A549 treated with DMSO at 1 μM for 4 hours (cell line): ENCODE results near the gene UGT2A2. TPM values are rescaled to one million over a fixed set of nuclear protein-coding genes. Genes with fewer than 3 reads are reported as not detected.

ENCODE experiments used
- total RNA-seq: library from RNA; stranded (reverse); fragments of 200-300 nt; extraction: Qiagen RNA extraction; gene quantifications from 5 replicates; pipeline ENCODE4 v1.2.3, GENCODE V29; 2022; ENCODE audit warnings: low read depth

Gene UGT2A2
- total RNA-seq, result not detected in 5 replicates

GRCh38 chr4:69639542-69639941 is at the start of gene UGT2A2:
Gene UGT2A2, minus strand, starts transcription at chr4:69639642. Its CDS starts 2 bp downstream, at chr4:69639640.

DNA sequence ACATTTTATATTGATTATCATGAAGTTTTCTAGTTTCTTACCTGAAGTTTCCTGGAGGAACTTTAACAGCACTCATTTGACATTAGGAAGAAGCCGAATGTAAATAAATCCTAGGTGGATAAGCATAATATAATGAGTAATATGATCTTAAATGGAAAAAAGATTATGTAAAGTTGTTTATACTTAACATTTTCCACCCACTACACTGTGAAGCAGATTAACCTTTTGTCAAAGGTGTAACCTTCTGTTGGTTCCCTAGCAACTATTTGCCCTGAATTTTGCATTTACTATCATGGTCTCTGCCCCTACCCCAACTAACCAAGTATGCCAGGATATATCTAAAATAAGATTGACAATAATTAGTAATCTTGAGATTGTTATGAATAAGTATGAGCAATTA is 13.7 kb upstream of the UGT2A2 start, which contains the start of gene UGT2A1:
UGT2A1 (minus strand) TSS at position 101 of the 400 bp plus-strand sequence. CDS start 5,603 bp downstream, outside the sequence.

Other genes starting within 250 kb of the UGT2A2 start
- 0.05 TPM in 1 of 5 replicates, not detected in the others for gene UGT2B4, start 143.7 kb downstream of the UGT2A2 start, total RNA-seq
- not detected in 5 replicates for gene UGT2A1, start 13.6 kb upstream of the UGT2A2 start, total RNA-seq
- 0.01 TPM in 2 of 5 replicates, not detected in the others for gene SULT1B1, start 121.0 kb upstream of the UGT2A2 start, total RNA-seq
- gene SULT1E1, start 220.5 kb upstream of the UGT2A2 start, total RNA-seq, result not detected in 5 replicates